ENCODE data around the gene IP6K3. TPM values are rescaled to one million over a fixed set of nuclear protein-coding genes. Genes with fewer than 3 reads are reported as not detected.

Gene IP6K3
- total RNA-seq, 4 donors from 2014 or later, result 1.9 to 6.1 (median 5.5) TPM; not detected in 1

- Histone ChIP-seq H3K9me3 (no peaks in the 10 kb centered on the region), H3K4me3 (no peak overlapping the region), H3K36me3 (no peaks in the 10 kb centered on the region), H3K27ac (no peak overlapping the region), H3K4me1 (no peaks in the 10 kb centered on the region), H3K27me3 (no peaks in the 10 kb centered on the region)
- intact Hi-C loops (cut with DNase I; ENCODE audit: low total_unique reads), result no loop called here
- DNase-seq, result no peak
- TF ChIP-seq POLR2A (IDR thresholded peaks at IDR 0.05), result no peak
- no peak for TF ChIP-seq CTCF (IDR thresholded peaks at IDR 0.05)
Measured at GRCh38 chr6:33726696-33727095, 20.0 kb downstream of the IP6K3 start.

GRCh38 chr6:33725891-33726673, 20.6 kb downstream of the IP6K3 start:
- no peaks in the 10 kb centered on the region for H3K36me3 ChIP-seq
- no peaks in the 10 kb centered on the region for H3K27me3 ChIP-seq
- H3K9me3 ChIP-seq, result no peaks in the 10 kb centered on the region
- TF ChIP-seq CTCF (IDR thresholded peaks at IDR 0.05) (no peak), POLR2A (IDR thresholded peaks at IDR 0.05) (no peak)
- H3K4me3 ChIP-seq, result no peak overlapping the region
- intact Hi-C loops (cut with DNase I; ENCODE audit: low total_unique reads), result no loop called here
- no peak for DNase-seq
- no peak overlapping the region for H3K27ac ChIP-seq
- no peaks in the 10 kb centered on the region for H3K4me1 ChIP-seq

GRCh38 chr6:33725222-33725621, 21.5 kb downstream of the IP6K3 start:
- no peak overlapping the region for H3K27ac ChIP-seq
- no peak for DNase-seq
- H3K36me3 ChIP-seq, result no peaks in the 10 kb centered on the region
- no peaks in the 10 kb centered on the region for H3K9me3 ChIP-seq
- no peaks in the 10 kb centered on the region for H3K27me3 ChIP-seq
- H3K4me3 ChIP-seq, result no peak overlapping the region
- intact Hi-C loops (cut with DNase I; ENCODE audit: low total_unique reads), result no loop called here
- TF ChIP-seq POLR2A (IDR thresholded peaks at IDR 0.05) (no peak), CTCF (IDR thresholded peaks at IDR 0.05) (no peak)
- no peaks in the 10 kb centered on the region for H3K4me1 ChIP-seq

- DNase-seq, result no peak
- Histone ChIP-seq H3K4me1 (no peaks in the 10 kb centered on the region), H3K36me3 (no peaks in the 10 kb centered on the region), H3K4me3 (no peak overlapping the region), H3K9me3 (no peaks in the 10 kb centered on the region), H3K27ac (no peak overlapping the region), H3K27me3 (no peaks in the 10 kb centered on the region)
- TF ChIP-seq POLR2A (IDR thresholded peaks at IDR 0.05) (no peak), CTCF (IDR thresholded peaks at IDR 0.05) (no peak)
- intact Hi-C loops (cut with DNase I; ENCODE audit: low total_unique reads), result no loop called here
Measured at GRCh38 chr6:33724102-33725023, 22.3 kb downstream of the IP6K3 start.
